ENCODE data around the gene CADM4. TPM values are rescaled to one million over a fixed set of nuclear protein-coding genes. Genes with fewer than 3 reads are reported as not detected.
A peak's percentile ranks its signal among the peaks of the same experiment; 100 is the strongest.

CADM4 gene
- total and polyA plus RNA-seq, 4 donors = 0.47 to 4.9 (median 3.3) TPM

DNA sequence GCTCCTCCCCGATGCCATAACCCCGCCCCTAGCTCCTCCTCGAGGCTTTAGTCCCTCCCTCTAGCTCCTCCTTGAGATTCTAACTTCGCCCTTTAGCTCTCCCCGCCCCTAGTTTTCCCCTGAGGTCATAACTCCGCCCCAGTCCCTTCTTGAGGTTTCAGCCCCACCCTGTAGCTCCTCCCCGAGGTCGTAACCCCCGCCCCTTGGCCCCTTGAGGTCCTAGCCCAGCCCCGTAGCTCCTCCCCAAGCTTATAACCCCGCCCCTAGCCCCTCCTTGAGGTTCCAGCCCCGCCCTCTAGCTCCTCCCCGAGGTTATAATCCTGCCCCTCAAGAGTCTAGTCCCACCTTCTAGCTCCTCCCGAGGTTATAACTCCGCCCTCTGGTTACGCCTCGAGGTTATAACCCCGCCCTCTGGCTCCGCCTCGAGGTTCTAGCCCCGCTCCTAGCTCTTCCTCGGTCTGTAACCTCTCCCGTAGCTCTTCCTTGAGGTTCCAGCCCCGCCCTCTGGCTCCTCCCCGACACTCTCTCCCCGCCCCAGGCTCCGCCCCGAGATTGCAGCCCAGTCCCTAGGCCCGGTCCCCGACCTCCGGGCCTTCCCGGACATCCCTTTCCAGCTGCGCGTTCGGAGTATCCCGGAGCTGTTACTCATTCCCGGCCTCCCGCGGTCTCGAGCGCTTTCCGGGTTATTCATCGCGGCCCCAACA lies 28.9 kb upstream of the CADM4 start:
- peaks cover 2 to 15% (median 6%) of the 10 kb centered on the region in 4 donors for H3K4me1 ChIP-seq (ENCODE audit: control insufficient read depth in 4 of 4, insufficient read depth in 4 of 4, low read length in 3 of 4)

DNA sequence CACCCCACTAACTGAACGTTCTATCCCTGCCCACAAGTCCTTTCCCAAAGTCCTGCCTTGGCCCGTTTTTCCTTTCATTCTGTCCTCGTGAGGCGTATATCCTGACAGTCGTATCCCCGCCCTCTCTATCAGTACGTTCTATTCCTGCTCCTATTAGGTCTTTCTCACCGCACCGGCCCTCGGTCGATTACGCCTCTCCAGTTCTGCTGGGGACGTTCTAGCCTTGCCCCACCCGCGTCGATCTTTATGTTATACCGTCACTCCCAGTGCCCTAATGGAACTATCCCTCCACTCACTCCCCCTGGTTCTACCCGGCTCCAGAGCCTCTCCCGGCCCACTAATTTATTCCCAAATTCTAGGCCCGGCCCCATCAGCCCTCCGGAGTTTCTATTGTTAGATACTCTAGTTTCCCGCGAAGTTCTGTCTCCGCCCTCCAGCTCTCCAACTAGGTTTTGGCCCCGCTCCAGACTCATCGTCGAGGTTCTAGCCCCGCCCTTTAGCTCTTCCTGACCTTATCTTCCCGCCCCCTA lies 28.3 kb upstream of the CADM4 start:
- H3K27me3 ChIP-seq (ENCODE audit: control insufficient read depth in 4 of 4, insufficient read depth in 4 of 4, low read length in 3 of 4) = peaks cover 0 to 9% (median 0%) of the 10 kb centered on the region in 4 donors
- TF ChIP-seq RXRA (IDR thresholded peaks at IDR 0.05) = no peak
- TF ChIP-seq, protein P1, sequence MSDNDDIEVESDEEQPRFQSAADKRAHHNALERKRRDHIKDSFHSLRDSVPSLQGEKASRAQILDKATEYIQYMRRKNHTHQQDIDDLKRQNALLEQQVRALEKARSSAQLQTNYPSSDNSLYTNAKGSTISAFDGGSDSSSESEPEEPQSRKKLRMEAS (IDR thresholded peaks at IDR 0.05) = no peak
- TF ChIP-seq GABPA (IDR thresholded peaks at IDR 0.05 in 1 of 2, conservative IDR thresholded peaks at IDR 0.05 in 1 of 2) = no peak
- TF ChIP-seq FOXA1 (IDR thresholded peaks at IDR 0.05) = no peak
- no peak for TF ChIP-seq SP1 (IDR thresholded peaks at IDR 0.05)
- no peak for TF ChIP-seq HNF4A (conservative IDR thresholded peaks at IDR 0.05)
- TF ChIP-seq, protein P2, sequence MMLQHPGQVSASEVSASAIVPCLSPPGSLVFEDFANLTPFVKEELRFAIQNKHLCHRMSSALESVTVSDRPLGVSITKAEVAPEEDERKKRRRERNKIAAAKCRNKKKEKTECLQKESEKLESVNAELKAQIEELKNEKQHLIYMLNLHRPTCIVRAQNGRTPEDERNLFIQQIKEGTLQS (IDR thresholded peaks at IDR 0.05) = no peak
- TF ChIP-seq YY1 (IDR thresholded peaks at IDR 0.05) = no peak
- no peak for TF ChIP-seq TAF1 (conservative IDR thresholded peaks at IDR 0.05)
- no peak for TF ChIP-seq FOXA2 (IDR thresholded peaks at IDR 0.05)
- no peak for TF ChIP-seq EGR1 (IDR thresholded peaks at IDR 0.05; ENCODE audit: low read depth in 2 of 2)
- TF ChIP-seq, protein P3, sequence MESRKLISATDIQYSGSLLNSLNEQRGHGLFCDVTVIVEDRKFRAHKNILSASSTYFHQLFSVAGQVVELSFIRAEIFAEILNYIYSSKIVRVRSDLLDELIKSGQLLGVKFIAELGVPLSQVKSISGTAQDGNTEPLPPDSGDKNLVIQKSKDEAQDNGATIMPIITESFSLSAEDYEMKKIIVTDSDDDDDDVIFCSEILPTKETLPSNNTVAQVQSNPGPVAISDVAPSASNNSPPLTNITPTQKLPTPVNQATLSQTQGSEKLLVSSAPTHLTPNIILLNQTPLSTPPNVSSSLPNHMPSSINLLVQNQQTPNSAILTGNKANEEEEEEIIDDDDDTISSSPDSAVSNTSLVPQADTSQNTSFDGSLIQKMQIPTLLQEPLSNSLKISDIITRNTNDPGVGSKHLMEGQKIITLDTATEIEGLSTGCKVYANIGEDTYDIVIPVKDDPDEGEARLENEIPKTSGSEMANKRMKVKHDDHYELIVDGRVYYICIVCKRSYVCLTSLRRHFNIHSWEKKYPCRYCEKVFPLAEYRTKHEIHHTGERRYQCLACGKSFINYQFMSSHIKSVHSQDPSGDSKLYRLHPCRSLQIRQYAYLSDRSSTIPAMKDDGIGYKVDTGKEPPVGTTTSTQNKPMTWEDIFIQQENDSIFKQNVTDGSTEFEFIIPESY (IDR thresholded peaks at IDR 0.05) = no peak
- TF ChIP-seq HNF4G (IDR thresholded peaks at IDR 0.05) = no peak
- no peak overlapping the region for H3K9ac ChIP-seq (ENCODE audit: low read depth in 1 of 2, low read length in 2 of 2)
- peaks cover 2 to 15% (median 6%) of the 10 kb centered on the region in 4 donors for H3K4me1 ChIP-seq (ENCODE audit: control insufficient read depth in 4 of 4, insufficient read depth in 4 of 4, low read length in 3 of 4)
- DNase-seq (ENCODE audit: low spot score) = no peak
- H3K27ac ChIP-seq (ENCODE audit: low read depth in 1 of 2, low read length in 2 of 2) = peak overlapping the region; percentile 14 to 28
- peaks cover 0 to 3% (median 0%) of the 10 kb centered on the region in 4 donors for H3K36me3 ChIP-seq (ENCODE audit: control insufficient read depth in 4 of 4, insufficient read depth in 3 of 4, low read depth in 1 of 4, low read length in 3 of 4)
- H3K9me3 ChIP-seq (ENCODE audit: control insufficient read depth in 4 of 4, low read length in 3 of 4) = no peaks in the 10 kb centered on the region
- peak overlapping the region in 2 of 3 donors; percentile 18 to 24 for H3K4me3 ChIP-seq (ENCODE audit: low read depth in 1 of 3, low read length in 3 of 3)
- 15% methylated on average over 29 of the region's 29 CpGs for WGBS

More for the DNA sequence above, 28.9 kb upstream of the CADM4 start:
- H3K27ac ChIP-seq (ENCODE audit: low read depth in 1 of 2, low read length in 2 of 2) = peak overlapping the region; percentile 78 to 80
- H3K36me3 ChIP-seq (ENCODE audit: control insufficient read depth in 4 of 4, insufficient read depth in 3 of 4, low read depth in 1 of 4, low read length in 3 of 4) = peaks cover 0 to 3% (median 0%) of the 10 kb centered on the region in 4 donors
- H3K9me3 ChIP-seq (ENCODE audit: control insufficient read depth in 4 of 4, low read length in 3 of 4) = no peaks in the 10 kb centered on the region
- H3K9ac ChIP-seq (ENCODE audit: low read depth in 1 of 2, low read length in 2 of 2) = no peak overlapping the region
- peaks cover 0 to 9% (median 0%) of the 10 kb centered on the region in 4 donors for H3K27me3 ChIP-seq (ENCODE audit: control insufficient read depth in 4 of 4, insufficient read depth in 4 of 4, low read length in 3 of 4)
- DNase-seq (ENCODE audit: low spot score) = peak; percentile 98
- TF ChIP-seq JUND (IDR thresholded peaks at IDR 0.05) (no peak), FOXA2 (IDR thresholded peaks at IDR 0.05) (no peak), RXRA (IDR thresholded peaks at IDR 0.05) (peak; percentile 18 to 61), HNF4A (conservative IDR thresholded peaks at IDR 0.05) (peak in 1 of 2 donors; percentile 32), EGR1 (IDR thresholded peaks at IDR 0.05; ENCODE audit: low read depth in 2 of 2) (no peak), TAF1 (conservative IDR thresholded peaks at IDR 0.05) (peak; percentile 58), SP1 (IDR thresholded peaks at IDR 0.05) (peak; percentile 88), HNF4G (IDR thresholded peaks at IDR 0.05) (no peak), YY1 (IDR thresholded peaks at IDR 0.05) (peak; percentile 24), NR2F2 (IDR thresholded peaks at IDR 0.05) (peak; percentile 93), RAD21 (IDR thresholded peaks at IDR 0.05) (peak in 1 of 2 donors; percentile 12), GABPA (IDR thresholded peaks at IDR 0.05 in 1 of 2, conservative IDR thresholded peaks at IDR 0.05 in 1 of 2) (peak in 1 of 2 donors; percentile 8)
- TF ChIP-seq, protein P2 (IDR thresholded peaks at IDR 0.05) = no peak
- TF ChIP-seq, protein P4, sequence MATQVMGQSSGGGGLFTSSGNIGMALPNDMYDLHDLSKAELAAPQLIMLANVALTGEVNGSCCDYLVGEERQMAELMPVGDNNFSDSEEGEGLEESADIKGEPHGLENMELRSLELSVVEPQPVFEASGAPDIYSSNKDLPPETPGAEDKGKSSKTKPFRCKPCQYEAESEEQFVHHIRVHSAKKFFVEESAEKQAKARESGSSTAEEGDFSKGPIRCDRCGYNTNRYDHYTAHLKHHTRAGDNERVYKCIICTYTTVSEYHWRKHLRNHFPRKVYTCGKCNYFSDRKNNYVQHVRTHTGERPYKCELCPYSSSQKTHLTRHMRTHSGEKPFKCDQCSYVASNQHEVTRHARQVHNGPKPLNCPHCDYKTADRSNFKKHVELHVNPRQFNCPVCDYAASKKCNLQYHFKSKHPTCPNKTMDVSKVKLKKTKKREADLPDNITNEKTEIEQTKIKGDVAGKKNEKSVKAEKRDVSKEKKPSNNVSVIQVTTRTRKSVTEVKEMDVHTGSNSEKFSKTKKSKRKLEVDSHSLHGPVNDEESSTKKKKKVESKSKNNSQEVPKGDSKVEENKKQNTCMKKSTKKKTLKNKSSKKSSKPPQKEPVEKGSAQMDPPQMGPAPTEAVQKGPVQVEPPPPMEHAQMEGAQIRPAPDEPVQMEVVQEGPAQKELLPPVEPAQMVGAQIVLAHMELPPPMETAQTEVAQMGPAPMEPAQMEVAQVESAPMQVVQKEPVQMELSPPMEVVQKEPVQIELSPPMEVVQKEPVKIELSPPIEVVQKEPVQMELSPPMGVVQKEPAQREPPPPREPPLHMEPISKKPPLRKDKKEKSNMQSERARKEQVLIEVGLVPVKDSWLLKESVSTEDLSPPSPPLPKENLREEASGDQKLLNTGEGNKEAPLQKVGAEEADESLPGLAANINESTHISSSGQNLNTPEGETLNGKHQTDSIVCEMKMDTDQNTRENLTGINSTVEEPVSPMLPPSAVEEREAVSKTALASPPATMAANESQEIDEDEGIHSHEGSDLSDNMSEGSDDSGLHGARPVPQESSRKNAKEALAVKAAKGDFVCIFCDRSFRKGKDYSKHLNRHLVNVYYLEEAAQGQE (IDR thresholded peaks at IDR 0.05) = no peak
- TF ChIP-seq, protein P1 (IDR thresholded peaks at IDR 0.05) = no peak
- 3% methylated on average over 44 of the region's 44 CpGs for WGBS
- H3K4me3 ChIP-seq (ENCODE audit: low read depth in 1 of 3, low read length in 3 of 3) = peak overlapping the region in 2 of 3 donors; percentile 25 to 30

Data from liver (tissue), 9 donors.